ENCODE results near the gene C19orf38.
A peak's percentile ranks its signal among the peaks of the same experiment; 100 is the strongest.
"Not testable (repeated sequence)": the region's sequence is repeated elsewhere in the genome, so short reads cannot be mapped to it uniquely, and the experiment has no call there.

C19orf38 gene

GRCh38 chr19:10846500-10847202 lies 1.6 kb upstream of the C19orf38 start:
- DNase-seq (ENCODE audit: low read depth in 2 of 2, low spot score in 1 of 2): no peak

- DNase-seq (ENCODE audit: low read depth in 2 of 2, low spot score in 1 of 2): no peak
Observed at GRCh38 chr19:10850631-10851030, 2.4 kb downstream of the C19orf38 start.

- no peak for DNase-seq (ENCODE audit: low read depth in 2 of 2, low spot score in 1 of 2)
Observed at GRCh38 chr19:10852098-10852800, 4.0 kb downstream of the C19orf38 start.

- DNase-seq (ENCODE audit: low read depth in 2 of 2, low spot score in 1 of 2): no peak
Observed at GRCh38 chr19:10852941-10853340, 4.7 kb downstream of the C19orf38 start.

GRCh38 chr19:10854350-10855089 lies 6.3 kb downstream of the C19orf38 start:
- DNase-seq (ENCODE audit: low read depth in 2 of 2, low spot score in 1 of 2): no peak

- DNase-seq (ENCODE audit: low read depth in 2 of 2, low spot score in 1 of 2): no peak
Observed at GRCh38 chr19:10855879-10856522, 7.8 kb downstream of the C19orf38 start.

GRCh38 chr19:10856899-10857298 lies 8.7 kb downstream of the C19orf38 start:
- DNase-seq (ENCODE audit: low read depth in 2 of 2, low spot score in 1 of 2): not testable (repeated sequence)

GRCh38 chr19:10858204-10858828 lies 10.1 kb downstream of the C19orf38 start:
- no peak for DNase-seq (ENCODE audit: low read depth in 2 of 2, low spot score in 1 of 2)

GRCh38 chr19:10861103-10861651 lies 13.0 kb downstream of the C19orf38 start:
- DNase-seq (ENCODE audit: low read depth in 2 of 2, low spot score in 1 of 2): no peak

- no peak for DNase-seq (ENCODE audit: low read depth in 2 of 2, low spot score in 1 of 2)
Observed at GRCh38 chr19:10862561-10863106, 14.4 kb downstream of the C19orf38 start.

- DNase-seq (ENCODE audit: low read depth in 2 of 2, low spot score in 1 of 2): no peak
Observed at GRCh38 chr19:10863107-10863717, 15.0 kb downstream of the C19orf38 start.

GRCh38 chr19:10864538-10864899 lies 16.3 kb downstream of the C19orf38 start:
- DNase-seq (ENCODE audit: low read depth in 2 of 2, low spot score in 1 of 2): peak; percentile 58 to 60

- no peak for DNase-seq (ENCODE audit: low read depth in 2 of 2, low spot score in 1 of 2)
Observed at GRCh38 chr19:10866495-10866894, 18.3 kb downstream of the C19orf38 start.

- no peak for DNase-seq (ENCODE audit: low read depth in 2 of 2, low spot score in 1 of 2)
Observed at GRCh38 chr19:10868872-10869547, 20.8 kb downstream of the C19orf38 start.

GRCh38 chr19:10869872-10870311 lies 21.7 kb downstream of the C19orf38 start:
- DNase-seq (ENCODE audit: low read depth in 2 of 2, low spot score in 1 of 2): not testable (repeated sequence)

- no peak for DNase-seq (ENCODE audit: low read depth in 2 of 2, low spot score in 1 of 2)
Observed at GRCh38 chr19:10870501-10870954, 22.3 kb downstream of the C19orf38 start.

- DNase-seq (ENCODE audit: low read depth in 2 of 2, low spot score in 1 of 2): peak; percentile 98
Observed at GRCh38 chr19:10870955-10871603, 22.9 kb downstream of the C19orf38 start, which contains the start of gene CARM1. Gene CARM1 (plus strand): TSS chr19:10871553. CDS start chr19:10871703, 150 bp downstream.

GRCh38 chr19:10871711-10872545 lies 23.7 kb downstream of the C19orf38 start:
- no peak for DNase-seq (ENCODE audit: low read depth in 2 of 2, low spot score in 1 of 2)

Data from stimulated activated CD8-positive, alpha-beta memory T cell treated with anti-CD3 and anti-CD28 coated beads, Interleukin-4, amount 100 ng/mL, for 4 hours (primary cell).